NCI-H345 treated with DMSO at 0.1 percent for 48 hours (cell line): Measurements from ENCODE around the gene NELL2.

Source experiments
- DNase-seq: peaks from one replicate; lab custom pipeline; 2025; ENCODE audit not compliant: unreplicated experiment; lab: John Stamatoyannopoulos, UW

The NELL2 gene

DNA sequence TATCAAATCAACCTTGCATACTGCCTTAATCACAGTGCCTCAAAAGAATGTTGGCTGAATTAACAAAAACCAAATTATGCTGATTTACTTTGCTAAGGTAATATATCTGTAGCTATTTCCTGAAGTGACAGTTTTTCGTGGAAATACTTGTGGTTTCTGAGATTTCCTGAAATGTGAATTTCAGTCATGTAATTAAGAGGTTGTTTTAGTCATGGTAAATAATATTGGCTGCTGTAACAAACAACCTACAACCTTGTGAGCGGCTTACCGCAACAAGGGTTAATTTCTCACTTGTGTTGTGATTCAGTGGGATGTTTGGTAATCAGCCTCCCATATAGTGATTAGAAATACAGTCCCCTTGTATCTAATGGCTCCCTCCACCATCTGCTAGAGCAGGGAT lies 387.9 kb downstream of the NELL2 start:
- no peak for DNase-seq

DNA sequence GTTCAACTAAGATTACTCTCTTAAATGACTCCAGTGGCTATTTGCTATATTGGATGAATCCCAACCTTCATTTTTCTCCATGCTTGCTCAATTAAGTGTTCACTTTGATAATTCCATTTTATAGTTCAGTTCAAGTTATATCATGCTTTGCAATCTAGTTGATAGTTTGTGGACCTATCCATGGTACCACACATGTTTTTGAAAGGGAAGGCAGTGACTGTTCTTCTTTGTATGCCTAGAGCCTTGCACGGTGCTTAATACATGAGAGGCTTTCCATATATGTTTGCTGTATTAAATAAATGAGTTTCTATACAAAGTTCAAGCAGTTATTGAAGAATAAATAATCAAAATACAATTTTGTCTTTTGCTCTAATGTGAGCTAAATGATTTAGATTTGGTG lies 391.3 kb downstream of the NELL2 start:
- DNase-seq, result no peak

DNA sequence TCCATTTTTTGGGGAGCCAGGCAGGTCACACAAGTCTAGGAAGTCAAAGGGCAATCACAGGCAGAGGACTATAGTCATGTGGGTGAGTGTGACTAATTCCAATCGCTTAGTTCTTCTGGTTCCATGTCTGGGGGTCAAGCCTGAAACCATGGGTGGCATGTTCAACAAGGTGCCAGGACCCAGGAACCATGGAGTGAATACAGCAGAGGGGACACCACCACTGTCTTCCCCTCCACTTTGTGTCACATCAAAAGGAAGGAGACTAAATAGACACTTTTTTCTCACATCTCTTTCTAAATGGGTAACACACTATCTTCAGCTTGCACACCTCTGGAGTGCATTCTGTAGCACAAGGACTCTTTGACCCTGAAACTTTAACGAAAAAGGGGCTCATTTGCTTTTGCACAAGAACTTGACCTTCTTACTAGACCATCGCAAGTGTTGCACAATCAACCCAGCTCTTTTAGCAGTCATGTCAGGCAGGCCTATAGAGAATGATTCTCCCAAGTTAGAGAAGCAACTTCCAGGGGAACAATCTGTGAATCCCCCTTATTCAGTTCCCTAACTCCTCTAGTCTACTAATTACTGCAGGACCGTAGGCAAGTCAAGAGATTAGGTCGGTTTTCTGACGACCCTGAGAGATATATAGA lies 398.7 kb downstream of the NELL2 start:
- no peak for DNase-seq

DNA sequence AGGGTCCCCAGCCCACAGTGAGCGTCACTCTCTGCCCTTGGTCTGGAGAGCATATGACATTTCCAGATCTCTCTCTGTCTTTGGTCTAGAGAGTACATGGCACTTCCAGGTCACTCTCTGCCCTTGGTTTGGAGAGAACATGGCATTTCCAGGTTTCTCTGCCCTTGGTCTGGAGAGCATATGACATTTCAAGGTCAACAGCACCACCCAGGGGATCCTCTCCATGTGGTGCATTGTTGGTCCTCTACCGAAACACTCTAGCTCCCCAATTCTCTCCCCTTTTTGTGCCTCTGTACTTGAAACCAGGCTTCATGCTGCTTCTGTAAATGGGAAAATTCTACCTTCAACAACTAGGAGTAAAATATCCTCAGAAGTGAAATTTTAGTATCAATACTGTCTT lies 399.4 kb downstream of the NELL2 start:
- no peak for DNase-seq

DNA sequence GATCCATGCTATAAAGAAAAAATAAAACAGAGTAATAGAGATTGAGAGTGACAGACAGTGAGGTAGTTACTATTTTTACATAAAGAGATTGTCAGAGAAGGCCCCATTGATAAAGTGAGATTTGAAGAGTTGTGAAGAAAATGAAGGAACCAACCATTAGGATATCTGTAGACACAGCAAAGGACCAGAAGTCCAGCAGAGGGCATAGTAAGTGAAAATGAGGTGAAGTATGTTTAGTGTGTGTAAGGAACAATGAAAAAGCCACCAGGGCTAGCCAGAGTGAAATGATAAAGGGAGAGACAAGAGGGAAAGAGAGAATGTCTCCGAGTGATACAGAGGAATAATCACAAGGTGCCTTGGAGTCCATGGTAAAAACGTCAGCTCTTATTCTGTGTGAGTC lies 411.0 kb downstream of the NELL2 start:
- no peak for DNase-seq

DNA sequence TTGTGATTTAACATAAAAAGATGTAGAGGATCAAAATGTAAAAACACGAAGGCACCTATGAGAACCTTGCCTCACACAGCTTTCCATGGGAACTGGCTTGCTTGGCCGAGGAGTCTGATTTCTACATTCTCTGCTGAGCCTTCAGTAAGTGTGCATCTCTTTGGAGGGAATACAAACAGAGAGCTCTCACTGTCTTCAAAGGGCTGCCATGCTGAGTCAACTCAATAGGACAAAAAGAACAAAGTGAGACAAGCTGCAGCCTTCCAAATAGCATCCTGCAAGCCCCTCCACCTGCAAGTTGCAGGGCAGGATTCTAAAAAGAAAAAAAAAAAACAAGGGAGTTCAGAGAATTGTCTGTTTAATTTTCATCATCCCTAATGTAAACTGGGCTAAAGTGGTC lies 411.9 kb downstream of the NELL2 start:
- DNase-seq, result no peak

DNA sequence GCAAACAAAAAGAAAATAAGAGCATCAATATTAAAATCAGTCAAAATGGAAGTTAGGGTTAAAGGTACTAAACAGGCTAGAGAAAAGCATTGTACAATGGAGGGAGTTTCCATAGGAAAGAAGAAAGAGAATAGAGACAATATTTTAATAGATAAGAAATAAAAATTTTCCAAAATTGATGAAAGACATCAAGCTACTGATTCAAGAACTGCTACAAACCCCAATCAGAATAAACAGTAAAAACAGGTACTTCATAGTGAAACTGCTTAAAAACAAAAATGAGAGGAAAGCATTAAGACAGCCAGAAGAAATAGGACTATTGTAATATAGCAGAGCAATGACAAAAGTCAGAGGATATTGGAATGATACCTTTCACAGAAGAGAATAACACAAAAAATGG lies 413.4 kb downstream of the NELL2 start:
- DNase-seq, result no peak

DNA sequence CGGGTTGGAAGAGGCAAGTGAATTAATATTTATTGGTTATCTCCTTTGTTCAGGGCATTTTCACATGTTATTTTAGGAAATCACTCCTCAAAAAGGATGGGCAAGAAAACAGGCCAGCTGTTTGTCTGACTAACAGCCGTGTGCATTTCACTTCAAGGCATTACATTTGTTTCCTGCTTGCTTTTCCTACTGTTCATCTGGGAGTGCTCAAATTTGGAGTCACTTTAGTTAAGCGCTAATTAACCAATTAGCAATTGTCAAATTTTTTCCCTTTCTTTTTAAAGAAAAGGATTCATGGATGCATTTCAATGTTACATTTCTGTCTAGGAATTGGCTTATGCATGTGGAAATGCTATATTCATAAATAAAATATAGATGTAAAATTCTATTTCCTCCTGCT lies 415.9 kb downstream of the NELL2 start:
- no peak for DNase-seq

DNA sequence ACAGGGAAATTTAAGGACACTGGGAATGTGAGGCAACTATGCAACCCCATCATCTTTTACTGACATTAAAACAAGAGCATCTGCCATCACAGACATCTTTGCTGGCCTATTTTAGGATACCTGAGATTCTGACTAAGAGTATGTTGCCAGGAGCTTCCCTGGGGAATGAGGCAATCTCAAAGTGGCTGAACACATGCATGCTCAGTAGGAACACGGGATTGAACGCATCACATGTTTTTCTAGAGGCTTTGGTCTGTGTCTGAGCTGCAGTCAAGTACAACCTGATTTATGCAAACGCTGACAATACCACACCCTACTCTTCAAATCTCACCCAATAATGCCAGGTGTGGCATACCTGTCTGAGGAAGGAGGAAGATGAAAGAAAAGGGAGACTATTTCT lies 416.5 kb downstream of the NELL2 start:
- DNase-seq, result no peak
